HEK293T (cell line): ENCODE measurements around the gene ARHGAP22.
"Not testable (repeated sequence)": the region's sequence is repeated elsewhere in the genome, so short reads cannot be mapped to it uniquely, and the experiment has no call there.

Experiments used
- CTCF ChIA-PET: fragments of 350-600 bp; formaldehyde crosslinking; extraction: SDS; loops from one replicate; lab custom pipeline; 2021; ENCODE audit warnings: antibody characterized with exemption, inconsistent platforms; lab: Yijun Ruan, JAX
- POLR2A ChIA-PET: fragments of 350-600 bp; formaldehyde crosslinking; extraction: SDS; loops from one replicate; lab custom pipeline; 2020; ENCODE audit warnings: antibody characterized with exemption, inconsistent platforms; lab: Yijun Ruan, JAX
- DNase-seq: peaks from one replicate; pipeline ENCODE4 v3.0.0; 2012; ENCODE audit warnings: mixed read lengths; ENCODE audit errors: extremely low spot score
- ARNT ChIP-seq: fragments of 450-650 bp; IDR thresholded peaks from 2 replicates; pipeline ENCODE4 v1.6.1; 2017; ENCODE audit warnings: mild to moderate bottlenecking
- BHLHE40 ChIP-seq: fragments of 450-650 bp; IDR thresholded peaks from 2 replicates; pipeline ENCODE4 v1.6.1; 2016; ENCODE audit warnings: mild to moderate bottlenecking, moderate library complexity, borderline replicate concordance
- CTBP1 ChIP-seq: fragments of 450-650 bp; IDR thresholded peaks from 2 replicates; pipeline ENCODE4 v1.6.1; 2016; ENCODE audit warnings: borderline replicate concordance
- ELF4 ChIP-seq: fragments of 450-650 bp; IDR thresholded peaks from 2 replicates; pipeline ENCODE4 v1.6.1; 2017; ENCODE audit warnings: antibody characterized with exemption
- FOXA1 ChIP-seq: fragments of 450-650 bp; IDR thresholded peaks from 2 replicates; pipeline ENCODE4 v1.6.1; 2016; ENCODE audit warnings: mild to moderate bottlenecking
- FOXK2 ChIP-seq: fragments of 450-650 bp; IDR thresholded peaks from 2 replicates; pipeline ENCODE4 v1.6.1; 2016; ENCODE audit warnings: mild to moderate bottlenecking
- FOXM1 ChIP-seq: fragments of 450-650 bp; IDR thresholded peaks from 2 replicates; pipeline ENCODE4 v1.6.1; 2017; ENCODE audit warnings: mild to moderate bottlenecking, borderline replicate concordance
- HDGF ChIP-seq: fragments of 450-650 bp; IDR thresholded peaks from 2 replicates; pipeline ENCODE4 v1.6.1; 2017; ENCODE audit warnings: antibody characterized with exemption, borderline replicate concordance
- L3MBTL2 ChIP-seq: fragments of 450-650 bp; conservative IDR thresholded peaks from 2 replicates; pipeline ENCODE4 v1.6.1; 2016; ENCODE audit warnings: mild to moderate bottlenecking
- LEF1 ChIP-seq: fragments of 450-650 bp; IDR thresholded peaks from 2 replicates; pipeline ENCODE4 v1.6.1; 2017; ENCODE audit warnings: mild to moderate bottlenecking, borderline replicate concordance
- NFRKB ChIP-seq: fragments of 450-650 bp; IDR thresholded peaks from 2 replicates; pipeline ENCODE4 v1.6.1; 2016; ENCODE audit warnings: mild to moderate bottlenecking, moderate library complexity
- SP1 ChIP-seq: fragments of 450-650 bp; IDR thresholded peaks from 2 replicates; pipeline ENCODE4 v1.6.1; 2017
- SUZ12 ChIP-seq: fragments of 450-650 bp; IDR thresholded peaks from 2 replicates; pipeline ENCODE4 v1.6.1; 2016; ENCODE audit warnings: mild to moderate bottlenecking
- TARDBP ChIP-seq: fragments of 450-650 bp; IDR thresholded peaks from 2 replicates; pipeline ENCODE4 v1.6.1; 2016
- ZNF384 ChIP-seq: fragments of 450-650 bp; IDR thresholded peaks from 2 replicates; pipeline ENCODE4 v1.6.1; 2016
- TF ChIP-seq, protein P1 (sequence below): fragments of 450-650 bp; IDR thresholded peaks from 2 replicates; pipeline ENCODE4 v1.6.1; 2016

ARHGAP22 gene

GRCh38 chr10:48439031-48439430 is 165.8 kb downstream of the ARHGAP22 start:
- DNase-seq, result no peak
- TF ChIP-seq TARDBP (no peak), HDGF (no peak), SUZ12 (no peak), L3MBTL2 (no peak)
- ChIA-PET CTCF (no interaction called here), POLR2A (no interaction called here)

DNA sequence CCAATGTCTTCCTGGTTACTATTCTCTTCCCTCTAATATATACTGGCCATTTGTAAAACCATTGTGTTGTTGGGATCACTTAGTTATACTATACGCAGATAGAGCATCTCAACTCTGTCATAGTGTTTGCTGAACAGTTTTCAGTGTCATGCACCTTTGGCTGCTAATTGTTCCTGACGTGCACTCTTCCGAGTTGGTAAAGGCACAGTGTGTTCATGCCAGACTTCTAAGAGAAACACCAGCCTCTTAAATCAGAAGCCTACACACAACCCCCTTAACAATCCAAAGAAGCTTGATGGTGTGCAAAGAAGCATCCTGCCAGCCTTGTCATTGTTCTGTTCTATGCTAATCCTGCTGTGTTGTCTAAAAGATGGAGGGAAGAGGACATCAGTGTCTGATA is 167.3 kb downstream of the ARHGAP22 start:
- TF ChIP-seq ZNF384, result no peak
- no peak for TF ChIP-seq FOXA1
- no peak for TF ChIP-seq SP1
- no peak for TF ChIP-seq FOXM1
- DNase-seq, result no peak
- CTCF ChIA-PET, result no interaction called here
- POLR2A ChIA-PET, result no interaction called here

DNA sequence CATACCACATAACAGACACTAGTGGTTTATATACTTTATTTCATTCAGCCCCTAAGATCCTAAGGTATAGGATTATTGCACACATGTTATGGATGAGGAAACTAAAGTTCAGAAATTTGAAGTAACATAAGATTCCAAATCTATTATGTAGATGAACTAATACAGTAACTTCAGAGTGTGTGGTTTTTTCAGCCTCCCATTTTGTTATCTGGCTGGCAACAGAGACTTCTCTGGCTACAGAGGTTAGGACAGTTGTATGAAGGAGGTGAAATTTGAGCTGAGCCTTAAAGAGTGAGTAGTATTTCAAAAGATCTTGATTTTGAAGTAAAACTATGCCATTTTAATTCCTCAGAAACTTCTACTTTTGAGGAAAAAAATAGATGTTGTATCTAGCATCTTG is 173.0 kb downstream of the ARHGAP22 start:
- no peak for DNase-seq
- TF ChIP-seq TARDBP (no peak), HDGF (no peak), LEF1 (no peak), FOXM1 (no peak), FOXA1 (no peak), SP1 (no peak), L3MBTL2 (no peak), FOXK2 (no peak), ARNT (no peak), SUZ12 (no peak), NFRKB (no peak), BHLHE40 (no peak), ZNF384 (no peak), ELF4 (no peak), CTBP1 (no peak)
- TF ChIP-seq, protein P1, sequence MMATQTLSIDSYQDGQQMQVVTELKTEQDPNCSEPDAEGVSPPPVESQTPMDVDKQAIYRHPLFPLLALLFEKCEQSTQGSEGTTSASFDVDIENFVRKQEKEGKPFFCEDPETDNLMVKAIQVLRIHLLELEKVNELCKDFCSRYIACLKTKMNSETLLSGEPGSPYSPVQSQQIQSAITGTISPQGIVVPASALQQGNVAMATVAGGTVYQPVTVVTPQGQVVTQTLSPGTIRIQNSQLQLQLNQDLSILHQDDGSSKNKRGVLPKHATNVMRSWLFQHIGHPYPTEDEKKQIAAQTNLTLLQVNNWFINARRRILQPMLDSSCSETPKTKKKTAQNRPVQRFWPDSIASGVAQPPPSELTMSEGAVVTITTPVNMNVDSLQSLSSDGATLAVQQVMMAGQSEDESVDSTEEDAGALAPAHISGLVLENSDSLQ, result no peak
- POLR2A ChIA-PET, result no interaction called here
- CTCF ChIA-PET, result no interaction called here

- DNase-seq, result no peak
- ChIA-PET CTCF (interaction anchor here (0.6 kb wide), 1 partner anchor 95 kb away, joined by 3 read pairs; no protein-coding TSS in a partner anchor), POLR2A (interaction anchor here (0.8 kb wide), 1 partner anchor 13 kb away, joined by 3 read pairs; no protein-coding TSS in a partner anchor)
- TF ChIP-seq L3MBTL2, result no peak
- TF ChIP-seq TARDBP, result no peak
- TF ChIP-seq, protein P1, result no peak
- TF ChIP-seq ZNF384, result no peak
- no peak for TF ChIP-seq HDGF
Measured at GRCh38 chr10:48430402-48430993, 174.4 kb downstream of the ARHGAP22 start.

GRCh38 chr10:48429309-48429708 is 175.6 kb downstream of the ARHGAP22 start:
- POLR2A ChIA-PET, result no interaction called here
- TF ChIP-seq L3MBTL2 (no peak), SUZ12 (no peak), CTBP1 (no peak), HDGF (no peak), BHLHE40 (no peak), SP1 (no peak), TARDBP (no peak), ARNT (no peak), ELF4 (no peak), FOXA1 (no peak), FOXM1 (no peak)
- CTCF ChIA-PET, result no interaction called here
- DNase-seq, result no peak

DNA sequence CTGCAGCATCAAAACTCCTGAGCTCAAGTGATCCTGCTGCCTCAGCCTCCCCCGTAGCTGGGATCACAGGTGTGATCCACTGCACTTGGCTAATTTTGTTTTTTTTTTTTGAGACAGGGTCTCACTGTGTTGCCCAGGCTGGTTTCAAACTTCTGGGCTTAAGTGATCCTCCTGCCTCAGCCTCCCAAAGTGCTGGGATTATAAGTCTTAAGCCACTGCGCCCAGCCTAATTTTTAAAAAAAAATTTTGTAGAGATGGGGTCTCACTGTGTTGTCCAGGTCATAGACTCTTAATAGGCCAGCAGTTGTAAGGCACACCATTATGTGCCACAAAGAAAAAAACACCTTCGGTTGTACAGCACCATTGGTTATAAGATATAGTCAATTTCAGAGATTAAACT is 176.0 kb downstream of the ARHGAP22 start:
- POLR2A ChIA-PET, result no interaction called here
- TF ChIP-seq TARDBP (no peak), FOXM1 (no peak), FOXK2 (no peak), BHLHE40 (no peak), ELF4 (no peak), SP1 (no peak), SUZ12 (no peak), LEF1 (no peak), ARNT (no peak), L3MBTL2 (no peak), NFRKB (no peak), HDGF (no peak), FOXA1 (no peak), CTBP1 (no peak), ZNF384 (no peak)
- TF ChIP-seq, protein P1, result no peak
- DNase-seq, result no peak
- CTCF ChIA-PET, result no interaction called here

GRCh38 chr10:48423884-48424283 is 181.0 kb downstream of the ARHGAP22 start:
- CTCF ChIA-PET, result no interaction called here
- POLR2A ChIA-PET, result no interaction called here
- no peak for TF ChIP-seq SUZ12
- no peak for TF ChIP-seq ARNT
- no peak for TF ChIP-seq FOXK2
- no peak for TF ChIP-seq NFRKB
- no peak for TF ChIP-seq BHLHE40
- TF ChIP-seq, protein P1, result no peak
- TF ChIP-seq ZNF384, result no peak
- no peak for TF ChIP-seq ELF4
- TF ChIP-seq CTBP1, result no peak
- no peak for DNase-seq

- CTCF ChIA-PET, result interaction anchor here (0.8 kb wide), 1 partner anchor 9 kb away, joined by 3 read pairs; no protein-coding TSS in a partner anchor
- POLR2A ChIA-PET, DNase-seq: not testable (repeated sequence)
Measured at GRCh38 chr10:48421862-48422261, 183.0 kb downstream of the ARHGAP22 start.
